Measurements from ENCODE around the gene MICA.
"Not testable (repeated sequence)": the region's sequence is repeated elsewhere in the genome, so short reads cannot be mapped to it uniquely, and the experiment has no call there.

The MICA gene

DNA sequence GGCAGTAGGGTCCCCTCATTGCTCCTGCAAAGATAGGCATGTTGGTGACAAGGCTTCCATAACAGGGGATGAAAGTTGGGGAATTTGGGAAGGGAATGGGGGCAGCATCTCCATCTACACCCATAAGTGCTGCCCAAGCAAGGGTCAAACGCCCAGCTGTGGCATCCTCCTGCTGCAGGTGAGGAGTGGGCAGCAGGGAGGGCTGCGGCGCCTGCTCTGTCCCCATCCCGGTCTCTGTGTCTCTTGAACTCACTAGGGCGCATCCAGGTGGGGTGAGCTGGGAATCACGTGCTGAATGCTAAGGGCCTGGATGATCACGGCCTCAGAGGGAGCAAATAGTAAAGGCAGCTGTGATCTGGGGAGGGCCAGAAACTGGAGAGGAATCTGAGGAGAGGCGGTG, 9.1 kb downstream of the MICA start:
- no peak overlapping the region for H2BK120ac ChIP-seq (ENCODE audit: insufficient read depth, low read length, poor library complexity)
- no peak overlapping the region for H3K18ac ChIP-seq (ENCODE audit: low read length)
- no peak overlapping the region for H4K8ac ChIP-seq (ENCODE audit: low read depth, low read length)
- H3K4ac ChIP-seq (ENCODE audit: low read depth, low read length): no peak overlapping the region
- no CpG with 5 or more reads among the region's 8 CpGs for WGBS (ENCODE audit: extremely low coverage, insufficient coverage, insufficient read length)
- H3K27ac ChIP-seq (ENCODE audit: low read depth, low read length): no peak overlapping the region
- H3K23ac ChIP-seq (ENCODE audit: low read length): no peak overlapping the region
- no peak overlapping the region for H3K9ac ChIP-seq (ENCODE audit: low read length)
- peaks cover 2% of the 10 kb centered on the region for H3K79me2 ChIP-seq (ENCODE audit: control insufficient read depth, insufficient read depth, low read length, poor library complexity)
- no peak overlapping the region for H2AK5ac ChIP-seq (ENCODE audit: low read length)
- no peak overlapping the region for H4K12ac ChIP-seq (ENCODE audit: low read depth, low read length)
- no peaks in the 10 kb centered on the region for H3K27me3 ChIP-seq (ENCODE audit: insufficient read depth, low read length)
- no peak for DNase-seq
- H3K4me2 ChIP-seq (ENCODE audit: low read length): no peak overlapping the region
- no peak overlapping the region for H2BK12ac ChIP-seq (ENCODE audit: low read length)
- no peaks in the 10 kb centered on the region for H3K4me1 ChIP-seq (ENCODE audit: control insufficient read depth in 1 of 2, insufficient read depth in 2 of 2, low read length in 2 of 2)
- no peak overlapping the region for H2AFZ ChIP-seq (ENCODE audit: insufficient read depth, low read length, poor library complexity)
- H3K4me3 ChIP-seq (ENCODE audit: low read depth, low read length): no peak overlapping the region
- no peak overlapping the region for H4K91ac ChIP-seq (ENCODE audit: low read depth, low read length)
- no peak overlapping the region for H2BK5ac ChIP-seq (ENCODE audit: low read depth, low read length, poor library complexity)
- no peaks in the 10 kb centered on the region for H3K79me1 ChIP-seq (ENCODE audit: low read length)
- no peak overlapping the region for H3K14ac ChIP-seq (ENCODE audit: low read length)
- H3K9me3 ChIP-seq (ENCODE audit: insufficient read depth, low read depth, low read length): peaks cover 2% of the 10 kb centered on the region
- peaks cover 45 to 51% of the 10 kb centered on the region in 2 experiments for H3K36me3 ChIP-seq (ENCODE audit: control insufficient read depth in 1 of 2, insufficient read depth in 2 of 2, low read length in 2 of 2)

DNA sequence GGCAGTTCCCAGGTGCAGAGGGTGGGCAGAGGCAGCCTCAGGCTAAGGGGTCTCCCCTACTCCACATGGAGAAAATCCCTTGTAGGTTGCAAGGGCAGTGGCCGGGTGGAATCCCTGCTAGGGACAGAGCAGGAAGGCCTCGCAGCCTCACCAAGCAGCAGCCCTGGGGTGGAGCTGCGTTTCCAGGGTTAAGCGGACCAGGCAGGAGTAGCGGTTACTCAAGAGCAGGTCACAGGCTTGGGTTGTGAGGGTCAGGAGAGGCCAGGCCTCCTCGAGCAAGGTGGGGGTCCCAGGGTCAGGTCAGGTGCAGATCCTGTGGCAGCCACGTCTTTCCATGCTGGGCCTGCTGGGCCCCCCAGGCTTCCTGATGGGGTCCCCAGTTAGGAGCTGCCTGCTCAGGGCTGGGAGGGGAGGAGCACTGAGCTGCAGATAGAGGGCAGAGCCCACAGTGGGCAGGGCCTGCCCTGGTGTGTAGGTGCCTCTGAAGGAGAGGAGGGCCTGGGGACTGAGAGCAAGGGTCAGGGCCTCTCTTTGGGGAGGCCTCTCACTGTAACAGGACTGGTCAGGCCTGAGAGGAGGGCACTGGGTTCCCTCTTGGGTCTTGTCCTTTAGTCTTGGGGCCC, 10.9 kb downstream of the MICA start:
- not testable (repeated sequence) for H2AK5ac ChIP-seq (ENCODE audit: low read length); H3K27ac ChIP-seq (ENCODE audit: low read depth, low read length); H2BK120ac ChIP-seq (ENCODE audit: insufficient read depth, low read length, poor library complexity); H3K9me3 ChIP-seq (ENCODE audit: insufficient read depth, low read depth, low read length); H3K4me2 ChIP-seq (ENCODE audit: low read length); H3K18ac ChIP-seq (ENCODE audit: low read length); H4K8ac ChIP-seq (ENCODE audit: low read depth, low read length); H3K9ac ChIP-seq (ENCODE audit: low read length); H2AFZ ChIP-seq (ENCODE audit: insufficient read depth, low read length, poor library complexity); H3K27me3 ChIP-seq (ENCODE audit: insufficient read depth, low read length); H3K4ac ChIP-seq (ENCODE audit: low read depth, low read length); H2BK12ac ChIP-seq (ENCODE audit: low read length); H2BK5ac ChIP-seq (ENCODE audit: low read depth, low read length, poor library complexity); DNase-seq; H4K12ac ChIP-seq (ENCODE audit: low read depth, low read length); H3K4me3 ChIP-seq (ENCODE audit: low read depth, low read length); H3K79me1 ChIP-seq (ENCODE audit: low read length); H3K14ac ChIP-seq (ENCODE audit: low read length); H3K23ac ChIP-seq (ENCODE audit: low read length); H3K4me1 ChIP-seq (ENCODE audit: control insufficient read depth in 1 of 2, insufficient read depth in 2 of 2, low read length in 2 of 2); H3K79me2 ChIP-seq (ENCODE audit: control insufficient read depth, insufficient read depth, low read length, poor library complexity); H4K91ac ChIP-seq (ENCODE audit: low read depth, low read length)
- WGBS (ENCODE audit: extremely low coverage, insufficient coverage, insufficient read length): no CpG with 5 or more reads among the region's 7 CpGs
- peaks cover 45 to 54% of the 10 kb centered on the region in 2 experiments for H3K36me3 ChIP-seq (ENCODE audit: control insufficient read depth in 1 of 2, insufficient read depth in 2 of 2, low read length in 2 of 2)

DNA sequence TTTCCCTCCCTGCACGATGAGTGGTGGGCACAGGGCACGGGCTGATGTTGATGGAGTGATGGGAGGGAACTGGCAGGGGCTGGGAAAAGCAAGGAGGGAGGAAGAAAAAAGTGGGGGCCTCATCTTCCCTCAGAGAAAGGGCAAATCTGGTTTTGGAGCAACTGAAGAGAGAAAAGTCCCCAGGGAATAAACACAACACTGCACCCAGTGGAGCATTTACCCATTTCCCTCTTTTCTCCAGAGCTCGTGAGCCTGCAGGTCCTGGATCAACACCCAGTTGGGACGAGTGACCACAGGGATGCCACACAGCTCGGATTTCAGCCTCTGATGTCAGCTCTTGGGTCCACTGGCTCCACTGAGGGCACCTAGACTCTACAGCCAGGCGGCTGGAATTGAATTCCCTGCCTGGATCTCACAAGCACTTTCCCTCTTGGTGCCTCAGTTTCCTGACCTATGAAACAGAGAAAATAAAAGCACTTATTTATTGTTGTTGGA, 11.4 kb downstream of the MICA start:
- no peak overlapping the region for H2BK120ac ChIP-seq (ENCODE audit: insufficient read depth, low read length, poor library complexity)
- peaks cover 45 to 54% of the 10 kb centered on the region in 2 experiments for H3K36me3 ChIP-seq (ENCODE audit: control insufficient read depth in 1 of 2, insufficient read depth in 2 of 2, low read length in 2 of 2)
- H3K4ac ChIP-seq (ENCODE audit: low read depth, low read length): no peak overlapping the region
- no peak overlapping the region for H2BK12ac ChIP-seq (ENCODE audit: low read length)
- H2BK5ac ChIP-seq (ENCODE audit: low read depth, low read length, poor library complexity): no peak overlapping the region
- H3K27me3 ChIP-seq (ENCODE audit: insufficient read depth, low read length): no peaks in the 10 kb centered on the region
- H4K12ac ChIP-seq (ENCODE audit: low read depth, low read length): no peak overlapping the region
- H3K9me3 ChIP-seq (ENCODE audit: insufficient read depth, low read depth, low read length): peaks cover 2% of the 10 kb centered on the region
- H3K79me2 ChIP-seq (ENCODE audit: control insufficient read depth, insufficient read depth, low read length, poor library complexity): peaks cover 2% of the 10 kb centered on the region
- WGBS (ENCODE audit: extremely low coverage, insufficient coverage, insufficient read length): no CpG with 5 or more reads among the region's 6 CpGs
- H4K8ac ChIP-seq (ENCODE audit: low read depth, low read length): no peak overlapping the region
- no peak overlapping the region for H3K18ac ChIP-seq (ENCODE audit: low read length)
- no peak overlapping the region for H3K9ac ChIP-seq (ENCODE audit: low read length)
- no peak for DNase-seq
- H3K14ac ChIP-seq (ENCODE audit: low read length): no peak overlapping the region
- H4K91ac ChIP-seq (ENCODE audit: low read depth, low read length): no peak overlapping the region
- H3K4me3 ChIP-seq (ENCODE audit: low read depth, low read length): no peak overlapping the region
- H3K79me1 ChIP-seq (ENCODE audit: low read length): no peaks in the 10 kb centered on the region
- H3K23ac ChIP-seq (ENCODE audit: low read length): no peak overlapping the region
- H2AK5ac ChIP-seq (ENCODE audit: low read length): no peak overlapping the region
- no peak overlapping the region for H3K4me2 ChIP-seq (ENCODE audit: low read length)
- H2AFZ ChIP-seq (ENCODE audit: insufficient read depth, low read length, poor library complexity): no peak overlapping the region
- H3K4me1 ChIP-seq (ENCODE audit: control insufficient read depth in 1 of 2, insufficient read depth in 2 of 2, low read length in 2 of 2): no peaks in the 10 kb centered on the region
- H3K27ac ChIP-seq (ENCODE audit: low read depth, low read length): no peak overlapping the region

DNA sequence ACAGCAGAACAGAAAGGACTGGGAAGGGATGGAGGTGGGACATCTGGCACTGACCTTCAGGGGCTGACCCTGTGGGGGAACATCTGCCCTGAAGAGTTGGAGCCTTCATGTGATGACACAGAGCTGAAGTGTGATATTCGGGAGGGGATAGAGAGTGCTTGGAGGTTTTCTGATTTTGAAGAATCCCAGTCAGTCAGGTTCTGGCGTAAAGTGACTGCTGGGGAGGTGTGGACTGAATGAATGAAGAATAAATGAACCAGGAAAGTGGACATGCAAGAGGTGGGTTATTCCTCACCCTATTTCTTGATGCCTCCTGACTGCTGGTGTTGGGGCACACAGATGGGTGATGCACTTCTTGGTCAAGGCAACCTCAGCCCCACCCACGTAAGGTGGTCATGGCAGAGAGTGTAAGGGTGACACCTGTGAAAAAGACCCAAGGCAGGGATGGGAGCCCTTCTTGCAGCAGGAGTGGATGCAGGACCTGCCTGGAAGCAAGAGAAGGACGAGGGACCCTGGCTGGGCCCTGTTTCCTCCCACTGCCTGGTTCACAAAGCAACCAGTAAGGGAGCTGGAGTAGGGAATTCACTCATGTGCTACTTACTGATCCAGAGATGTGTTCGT, 13.1 kb downstream of the MICA start:
- H4K91ac ChIP-seq (ENCODE audit: low read depth, low read length): no peak overlapping the region
- no peak overlapping the region for H2AFZ ChIP-seq (ENCODE audit: insufficient read depth, low read length, poor library complexity)
- H4K8ac ChIP-seq (ENCODE audit: low read depth, low read length): no peak overlapping the region
- no peaks in the 10 kb centered on the region for H3K4me1 ChIP-seq (ENCODE audit: control insufficient read depth in 1 of 2, insufficient read depth in 2 of 2, low read length in 2 of 2)
- no peak overlapping the region for H2BK120ac ChIP-seq (ENCODE audit: insufficient read depth, low read length, poor library complexity)
- H2AK5ac ChIP-seq (ENCODE audit: low read length): no peak overlapping the region
- no peak overlapping the region for H3K9ac ChIP-seq (ENCODE audit: low read length)
- no peak overlapping the region for H3K14ac ChIP-seq (ENCODE audit: low read length)
- no peaks in the 10 kb centered on the region for H3K27me3 ChIP-seq (ENCODE audit: insufficient read depth, low read length)
- H3K27ac ChIP-seq (ENCODE audit: low read depth, low read length): no peak overlapping the region
- no peak overlapping the region for H3K4ac ChIP-seq (ENCODE audit: low read depth, low read length)
- no peak overlapping the region for H2BK12ac ChIP-seq (ENCODE audit: low read length)
- no peak overlapping the region for H4K12ac ChIP-seq (ENCODE audit: low read depth, low read length)
- no peaks in the 10 kb centered on the region for H3K79me1 ChIP-seq (ENCODE audit: low read length)
- H3K4me3 ChIP-seq (ENCODE audit: low read depth, low read length): no peak overlapping the region
- no peak overlapping the region for H3K23ac ChIP-seq (ENCODE audit: low read length)
- no peak for DNase-seq
- H2BK5ac ChIP-seq (ENCODE audit: low read depth, low read length, poor library complexity): no peak overlapping the region
- peaks cover 2% of the 10 kb centered on the region for H3K9me3 ChIP-seq (ENCODE audit: insufficient read depth, low read depth, low read length)
- WGBS (ENCODE audit: extremely low coverage, insufficient coverage, insufficient read length): no CpG with 5 or more reads among the region's 5 CpGs
- peaks cover 39 to 41% of the 10 kb centered on the region in 2 experiments for H3K36me3 ChIP-seq (ENCODE audit: control insufficient read depth in 1 of 2, insufficient read depth in 2 of 2, low read length in 2 of 2)
- H3K79me2 ChIP-seq (ENCODE audit: control insufficient read depth, insufficient read depth, low read length, poor library complexity): no peaks in the 10 kb centered on the region
- no peak overlapping the region for H3K18ac ChIP-seq (ENCODE audit: low read length)
- H3K4me2 ChIP-seq (ENCODE audit: low read length): no peak overlapping the region
